ENCODE results near the gene CSF2RB.

Gene CSF2RB

GRCh38 chr22:36913427-36914389, at the start of gene CSF2RB:
Gene CSF2RB (plus strand): TSS chr22:36913628. CDS start chr22:36922208, 8,580 bp downstream.
- peak; percentile 10 for DNase-seq

GRCh38 chr22:36863979-36864378, 49.4 kb upstream of the CSF2RB start:
- DNase-seq = no peak

GRCh38 chr22:36864454-36865215, 48.8 kb upstream of the CSF2RB start:
- DNase-seq = no peak

GRCh38 chr22:36865346-36865745, 48.1 kb upstream of the CSF2RB start:
- no peak for DNase-seq

- DNase-seq = no peak
These were observed 45.7 kb upstream of the CSF2RB start for GRCh38 chr22:36867695-36868094.

GRCh38 chr22:36868546-36869181, 44.8 kb upstream of the CSF2RB start:
- no peak for DNase-seq

GRCh38 chr22:36870250-36870649, 43.2 kb upstream of the CSF2RB start:
- no peak for DNase-seq

- DNase-seq = no peak
These were observed 41.8 kb upstream of the CSF2RB start for GRCh38 chr22:36871669-36872081.

- DNase-seq = no peak
These were observed 41.3 kb upstream of the CSF2RB start for GRCh38 chr22:36872084-36872483.

GRCh38 chr22:36872866-36873498, 40.4 kb upstream of the CSF2RB start:
- DNase-seq = no peak

GRCh38 chr22:36873614-36874308, 39.7 kb upstream of the CSF2RB start:
- peak; percentile 36 for DNase-seq

- no peak for DNase-seq
These were observed 39.1 kb upstream of the CSF2RB start for GRCh38 chr22:36874309-36874696.

GRCh38 chr22:36874736-36875135, 38.7 kb upstream of the CSF2RB start:
- no peak for DNase-seq

GRCh38 chr22:36875741-36876140, 37.7 kb upstream of the CSF2RB start:
- no peak for DNase-seq

GRCh38 chr22:36879775-36880174, 33.7 kb upstream of the CSF2RB start:
- DNase-seq = no peak

- no peak for DNase-seq
These were observed 31.8 kb upstream of the CSF2RB start for GRCh38 chr22:36881504-36882245.

GRCh38 chr22:36884349-36885158, 28.9 kb upstream of the CSF2RB start:
- DNase-seq = no peak

- no peak for DNase-seq
These were observed 28.0 kb upstream of the CSF2RB start for GRCh38 chr22:36885474-36885873.

GRCh38 chr22:36886016-36886415, 27.4 kb upstream of the CSF2RB start:
- no peak for DNase-seq

GRCh38 chr22:36887162-36887561, 26.3 kb upstream of the CSF2RB start:
- peak; percentile 33 for DNase-seq

GRCh38 chr22:36891646-36892045, 21.8 kb upstream of the CSF2RB start:
- no peak for DNase-seq

Data from CD4-positive, alpha-beta T cell treated with Interleukin-12 subunit alpha and Interleukin-12 subunit beta, for 1 hour (primary cell).